HG02870 (cell line): Measurements from ENCODE around the gene DENND5B.
"Not testable (repeated sequence)": the region's sequence is repeated elsewhere in the genome, so short reads cannot be mapped to it uniquely, and the experiment has no call there.

Experiments
- ATAC-seq: cut with Tn5 transposase; IDR thresholded peaks from one replicate; pipeline ENCODE4 v1.9.1; 2021; ENCODE audit warnings: mild to moderate bottlenecking, moderate library complexity; ENCODE audit not compliant: unreplicated experiment

DENND5B gene

DNA sequence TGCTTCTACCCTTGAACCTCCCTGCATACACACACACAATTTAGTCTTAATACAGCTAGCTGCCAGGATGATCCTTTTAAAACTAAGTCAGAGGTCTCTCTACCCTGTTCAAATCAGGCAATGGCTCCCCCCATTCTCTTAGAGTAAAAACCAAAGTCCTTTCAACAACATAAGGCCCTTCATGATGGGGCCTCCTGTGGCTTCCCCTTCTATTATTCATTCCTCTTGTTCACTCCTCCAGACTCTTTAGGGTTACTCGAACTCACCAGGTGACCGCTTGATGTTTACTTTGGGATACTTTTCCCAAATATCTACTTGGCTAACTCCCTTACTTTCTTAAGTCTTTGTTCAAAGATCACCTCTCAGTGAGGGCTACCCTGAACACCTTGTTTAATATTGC lies 30.4 kb downstream of the DENND5B start:
- no peak for ATAC-seq

DNA sequence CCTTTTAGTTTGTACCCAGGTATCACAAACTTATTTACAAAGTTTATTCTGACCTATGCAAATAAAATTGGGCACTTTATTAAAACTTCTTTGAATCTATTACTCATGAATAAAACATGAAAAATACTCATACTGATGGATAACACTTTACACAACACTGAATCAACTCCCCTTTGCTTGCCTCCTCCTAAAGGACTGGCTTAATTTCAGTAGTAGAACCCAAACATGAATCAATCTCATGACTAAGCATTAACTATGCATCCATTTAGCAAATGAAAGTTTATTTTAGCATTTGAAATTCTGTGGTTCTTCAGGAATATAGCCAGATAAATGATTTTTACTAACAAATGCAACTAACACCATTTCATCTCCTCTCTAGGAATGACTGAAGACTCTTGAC lies 32.4 kb downstream of the DENND5B start:
- no peak for ATAC-seq

DNA sequence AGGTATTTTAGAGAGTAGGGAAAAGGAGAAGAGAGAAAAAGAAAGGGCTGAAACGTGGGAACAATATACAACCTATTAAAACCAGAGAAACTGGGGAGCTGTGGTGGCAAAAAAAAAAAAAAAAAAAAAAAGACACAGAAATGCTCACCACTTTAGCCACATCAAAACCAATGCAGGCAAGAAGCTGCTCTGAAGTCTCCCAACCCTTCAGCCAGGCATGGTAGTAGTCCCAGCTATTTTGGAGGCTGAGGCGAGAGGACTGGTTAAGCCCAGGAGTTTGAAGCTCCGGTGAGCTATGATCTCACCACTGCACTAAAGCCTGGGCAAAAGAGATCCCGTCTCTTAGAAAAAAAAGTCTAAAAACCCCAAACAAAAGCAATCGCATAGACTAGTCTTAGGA lies 33.2 kb downstream of the DENND5B start:
- ATAC-seq = no peak

DNA sequence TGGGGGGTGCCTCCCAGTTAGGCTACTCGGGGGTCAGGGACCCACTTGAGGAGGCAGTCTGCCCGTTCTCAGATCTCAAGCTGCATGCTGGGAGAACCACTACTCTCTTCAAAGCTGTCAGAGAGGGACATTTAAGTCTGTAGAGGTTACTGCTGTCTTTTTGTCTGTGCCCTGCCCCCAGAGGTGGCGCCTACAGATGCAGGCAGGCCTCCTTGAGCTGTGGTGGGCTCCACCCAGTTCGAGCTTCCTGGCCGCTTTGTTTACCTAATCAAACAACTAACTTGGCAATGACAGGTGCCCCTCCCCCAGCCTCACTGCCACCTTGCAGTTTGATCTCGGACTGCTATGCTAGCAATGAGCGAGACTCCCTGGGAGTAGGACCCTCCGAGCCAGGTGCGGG lies 35.5 kb downstream of the DENND5B start:
- ATAC-seq = not testable (repeated sequence)

DNA sequence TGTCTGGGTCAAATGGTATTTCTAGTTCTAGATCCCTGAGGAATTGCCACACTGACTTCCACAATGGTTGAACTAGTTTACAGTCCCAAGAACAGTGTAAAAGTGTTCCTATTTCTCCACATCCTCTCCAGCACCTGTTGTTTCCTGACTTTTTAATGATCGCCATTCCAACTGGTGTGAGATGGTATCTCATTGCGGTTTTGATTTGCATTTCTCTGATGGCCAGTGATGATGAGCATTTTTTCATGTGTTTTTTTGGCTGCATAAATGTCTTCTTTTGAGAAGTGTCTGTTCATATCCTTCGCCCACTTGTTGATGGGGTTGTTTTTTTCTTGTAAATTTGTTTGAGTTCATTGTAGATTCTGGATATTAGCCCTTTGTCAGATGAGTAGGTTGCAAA lies 40.3 kb downstream of the DENND5B start:
- not testable (repeated sequence) for ATAC-seq

DNA sequence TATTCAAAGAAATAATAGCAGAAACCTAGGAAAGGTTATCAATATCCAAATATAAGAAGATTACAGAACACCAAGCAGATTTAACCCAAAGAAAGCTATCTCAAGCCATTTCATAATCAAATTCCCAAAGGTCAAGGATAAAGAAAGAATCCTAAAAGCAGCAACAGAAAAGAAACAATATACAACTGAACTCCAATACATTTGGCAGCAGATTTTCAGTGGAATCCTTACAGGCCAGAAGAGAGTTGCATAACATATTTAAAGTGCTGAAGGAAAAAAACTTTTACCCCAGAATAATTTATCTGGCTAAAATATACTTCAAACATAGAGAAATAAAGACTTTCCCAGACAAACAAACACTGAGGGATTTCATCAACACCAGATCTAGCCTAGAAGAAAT lies 54.3 kb downstream of the DENND5B start:
- no peak for ATAC-seq

DNA sequence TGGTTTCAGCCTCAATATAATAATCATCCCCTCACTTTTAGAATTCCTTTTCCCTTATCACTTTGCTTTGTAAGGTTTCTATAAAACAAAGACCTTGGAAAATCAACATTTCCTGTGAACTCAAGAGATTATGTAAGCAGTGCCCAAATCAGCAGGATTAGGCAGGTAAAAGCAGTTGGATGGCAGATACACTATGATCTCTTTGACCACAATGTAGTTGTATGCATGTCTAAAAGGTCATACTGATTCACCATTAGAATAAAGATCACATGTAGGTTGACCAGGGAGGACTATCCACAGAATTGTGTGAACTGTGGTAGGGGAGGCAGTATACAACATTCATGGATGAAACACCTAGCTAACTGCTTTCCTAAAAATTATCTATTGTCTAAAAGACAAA lies 57.5 kb downstream of the DENND5B start:
- ATAC-seq = no peak

DNA sequence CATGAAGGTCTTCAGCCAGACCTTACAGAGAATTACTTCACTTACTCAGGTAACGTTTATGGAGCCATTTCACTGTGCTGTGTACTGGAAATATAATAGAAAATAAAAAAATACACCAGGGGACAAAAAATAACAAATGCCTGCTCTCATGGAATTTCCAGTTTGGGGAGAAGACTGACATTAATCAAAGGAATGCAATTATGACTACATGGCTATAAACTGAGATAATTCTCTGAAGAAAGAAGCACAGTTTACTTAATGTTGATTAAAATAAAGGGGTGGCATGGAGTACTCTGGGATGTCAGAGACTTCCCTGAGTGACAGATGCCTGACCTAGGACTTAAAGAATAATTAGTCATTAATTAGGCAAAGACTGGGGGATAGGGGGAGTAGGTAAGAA lies 59.0 kb downstream of the DENND5B start:
- ATAC-seq = no peak

DNA sequence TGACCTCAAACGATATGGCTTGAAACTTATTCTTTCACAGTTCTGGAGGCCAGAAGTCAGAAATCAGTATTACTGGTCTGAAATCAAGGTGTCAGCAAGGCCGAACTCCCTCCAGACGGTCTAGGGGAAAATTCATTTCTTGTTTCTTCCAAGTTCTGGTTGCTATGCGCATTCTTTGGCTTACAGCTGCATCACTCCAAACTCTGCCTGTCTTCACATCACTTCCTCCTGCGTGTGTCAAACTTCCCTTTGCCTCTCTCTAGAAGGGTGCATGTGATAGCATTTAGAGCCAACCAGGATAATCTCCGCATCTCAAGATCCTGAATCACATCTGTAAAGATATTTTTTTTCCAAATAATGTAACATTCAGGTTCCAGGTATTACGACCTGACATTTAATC lies 62.8 kb downstream of the DENND5B start:
- no peak for ATAC-seq

DNA sequence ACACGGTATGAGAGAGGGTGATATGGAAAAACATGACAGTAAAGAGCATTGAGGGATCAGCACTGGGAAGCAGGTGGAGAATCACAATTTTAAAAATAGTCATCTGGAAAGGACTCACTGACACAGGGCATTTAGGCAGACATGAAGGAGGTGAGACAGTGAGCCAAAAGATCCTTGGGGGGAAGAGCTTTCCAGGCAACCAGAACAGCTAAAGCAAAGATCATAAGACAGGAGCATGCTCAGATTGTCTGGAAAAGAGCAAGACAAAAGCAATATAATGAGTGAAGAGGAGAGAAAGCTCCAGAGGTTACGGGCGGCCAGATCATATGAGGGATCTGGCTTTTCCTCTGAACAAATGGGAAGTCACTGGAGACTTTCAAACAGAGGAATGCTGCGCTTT lies 63.9 kb downstream of the DENND5B start:
- no peak for ATAC-seq

DNA sequence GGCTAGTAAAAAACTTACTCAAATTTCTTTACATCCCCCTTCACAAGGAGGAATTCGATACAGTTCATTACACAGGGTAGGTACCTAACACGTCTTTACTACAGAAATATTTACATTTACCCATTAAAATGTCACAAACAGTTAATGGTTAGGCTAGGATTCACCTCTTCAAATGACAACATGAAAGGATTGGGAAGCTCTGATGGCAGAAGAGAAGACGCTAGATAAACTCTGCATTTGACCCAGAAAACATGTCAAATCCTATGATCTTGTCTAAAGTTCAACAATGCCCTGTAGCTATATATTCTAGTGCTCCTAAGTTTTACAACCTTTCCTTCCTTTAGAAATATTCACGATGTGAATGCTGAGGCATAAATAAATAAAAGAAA lies 64.8 kb downstream of the DENND5B start:
- ATAC-seq = no peak

DNA sequence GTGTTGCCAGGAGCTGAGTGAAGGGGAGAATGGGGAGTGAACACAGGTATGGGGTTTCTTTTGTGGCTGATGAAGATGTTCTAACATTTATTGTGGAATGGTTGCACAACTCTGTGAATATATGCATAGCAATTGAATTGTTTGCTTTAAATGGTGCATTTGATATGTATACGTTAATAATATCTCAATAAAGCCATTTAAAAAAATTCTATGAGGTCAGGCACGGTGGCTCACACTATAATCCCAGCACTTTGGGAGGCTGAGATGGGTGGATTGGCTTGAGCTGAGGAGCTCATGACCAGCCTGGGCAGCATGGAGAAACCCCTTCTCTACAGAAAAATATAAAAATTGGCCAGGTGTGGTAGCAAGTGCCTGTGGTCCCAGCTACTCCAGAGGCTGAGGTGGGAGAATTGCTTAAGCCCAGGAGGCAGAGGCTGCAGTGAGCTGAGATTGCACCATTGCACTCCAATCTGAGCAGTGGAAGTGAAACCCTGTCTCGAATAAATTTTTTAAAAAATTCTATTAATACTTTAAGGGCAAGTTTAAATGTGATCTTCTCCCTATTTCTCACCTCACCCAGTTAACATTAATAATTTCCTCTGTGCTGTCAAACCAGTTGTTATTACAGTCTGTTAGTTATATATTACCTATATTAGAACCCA lies 65.3 kb downstream of the DENND5B start:
- no peak for ATAC-seq

DNA sequence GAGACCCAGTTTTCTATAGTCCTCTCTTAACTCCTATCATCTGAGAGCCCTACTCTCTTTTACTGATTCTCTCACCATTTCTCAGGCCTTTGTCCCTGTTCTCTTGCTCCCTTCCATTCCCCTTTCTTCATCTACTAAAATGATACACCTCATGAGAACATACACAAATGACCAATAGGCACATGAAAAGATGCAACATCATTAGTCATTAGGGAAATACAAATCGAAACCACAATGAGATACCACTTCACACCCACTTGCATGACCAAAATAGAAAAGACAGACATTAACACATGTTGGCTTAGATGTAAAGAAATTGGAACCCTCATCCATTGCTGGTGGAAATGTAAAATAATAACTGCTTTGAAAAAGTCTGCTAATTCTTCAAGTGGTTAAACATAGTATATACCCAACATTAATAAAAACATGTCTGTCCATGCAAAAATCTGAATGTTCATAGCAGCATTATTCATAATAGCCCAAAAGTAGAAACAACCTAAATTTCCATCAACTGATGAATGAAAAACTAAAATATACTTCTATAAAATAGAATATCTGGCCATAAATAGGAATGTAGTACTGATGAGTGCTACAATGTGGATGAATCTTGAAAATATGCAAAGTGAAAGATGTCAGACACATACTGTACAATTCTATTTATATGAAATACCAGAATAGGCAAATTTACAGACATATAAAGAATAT lies 66.0 kb downstream of the DENND5B start:
- ATAC-seq = peak; percentile 92

DNA sequence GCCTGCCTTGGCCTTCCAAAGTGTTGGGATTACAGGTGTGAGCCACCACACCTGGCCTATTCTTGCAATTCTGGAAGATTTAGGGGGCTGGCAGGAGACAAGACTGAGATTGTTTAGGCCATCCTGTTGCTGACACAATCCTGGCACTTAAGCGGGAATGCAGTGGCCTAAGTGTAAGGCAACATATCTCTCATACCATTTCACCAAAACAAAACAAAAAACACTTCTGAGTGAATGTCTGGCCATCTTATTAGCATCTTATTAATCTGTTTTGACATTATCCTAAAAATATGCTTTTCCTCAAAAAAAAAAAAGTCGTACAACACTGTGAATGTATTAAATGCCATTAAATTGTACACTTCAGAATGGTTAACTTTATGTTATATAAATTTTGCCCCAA lies 67.6 kb downstream of the DENND5B start:
- ATAC-seq = no peak

DNA sequence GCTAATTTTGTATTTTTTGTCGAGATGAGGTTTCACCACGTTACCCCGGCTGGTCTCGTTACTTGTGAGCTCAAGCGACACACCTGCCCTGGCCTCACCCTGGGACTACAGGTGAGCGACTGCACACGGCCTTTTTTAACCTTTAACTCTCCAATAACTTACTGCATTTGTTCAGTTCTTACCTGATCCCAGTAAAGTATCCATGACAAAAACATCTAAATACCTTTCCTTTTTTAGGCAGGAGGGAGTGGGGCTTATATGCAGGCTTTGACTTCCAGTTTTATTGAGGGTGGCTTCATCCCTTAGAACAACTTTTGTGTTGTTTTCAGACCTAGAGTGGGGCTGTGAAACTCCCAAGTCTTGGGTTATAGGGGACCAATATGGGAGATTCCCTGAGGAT lies 68.3 kb downstream of the DENND5B start:
- no peak for ATAC-seq

DNA sequence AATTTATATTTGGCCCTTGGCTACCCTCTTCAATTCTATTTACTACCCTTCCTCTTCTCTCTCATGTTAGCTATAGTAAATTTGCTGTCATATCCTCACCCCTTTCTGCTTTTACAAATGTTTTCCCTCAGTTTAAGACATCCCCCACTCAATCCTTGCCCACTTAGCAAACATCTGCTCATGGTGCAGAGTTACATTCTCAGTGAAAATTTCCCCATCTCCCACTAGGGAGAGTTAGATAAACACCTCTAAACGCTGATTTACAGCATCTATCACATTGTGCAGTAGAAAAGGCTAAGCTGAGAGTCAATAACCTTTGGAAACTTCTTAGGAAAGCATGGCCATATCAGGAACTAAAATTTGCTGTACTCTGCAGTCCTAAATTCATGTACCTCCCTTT lies 69.0 kb downstream of the DENND5B start:
- ATAC-seq = no peak

DNA sequence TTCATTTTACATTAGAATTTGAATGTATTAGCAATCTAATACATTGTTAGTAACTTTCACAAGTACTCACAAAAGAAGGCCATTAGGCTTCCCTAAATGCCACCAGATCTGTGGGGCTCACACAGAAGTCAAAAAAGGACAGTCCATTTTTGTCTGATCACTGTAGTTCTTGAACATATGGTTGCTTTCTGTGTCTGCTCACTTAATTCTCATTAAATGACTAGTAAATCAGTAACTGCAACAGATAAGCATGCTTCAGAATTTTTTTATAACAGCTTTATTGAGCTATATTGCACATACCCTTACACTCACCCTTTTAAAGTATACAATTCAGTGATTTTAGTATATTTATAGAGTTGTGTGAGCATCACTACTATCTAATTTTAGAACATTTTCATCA lies 71.4 kb downstream of the DENND5B start:
- no peak for ATAC-seq

DNA sequence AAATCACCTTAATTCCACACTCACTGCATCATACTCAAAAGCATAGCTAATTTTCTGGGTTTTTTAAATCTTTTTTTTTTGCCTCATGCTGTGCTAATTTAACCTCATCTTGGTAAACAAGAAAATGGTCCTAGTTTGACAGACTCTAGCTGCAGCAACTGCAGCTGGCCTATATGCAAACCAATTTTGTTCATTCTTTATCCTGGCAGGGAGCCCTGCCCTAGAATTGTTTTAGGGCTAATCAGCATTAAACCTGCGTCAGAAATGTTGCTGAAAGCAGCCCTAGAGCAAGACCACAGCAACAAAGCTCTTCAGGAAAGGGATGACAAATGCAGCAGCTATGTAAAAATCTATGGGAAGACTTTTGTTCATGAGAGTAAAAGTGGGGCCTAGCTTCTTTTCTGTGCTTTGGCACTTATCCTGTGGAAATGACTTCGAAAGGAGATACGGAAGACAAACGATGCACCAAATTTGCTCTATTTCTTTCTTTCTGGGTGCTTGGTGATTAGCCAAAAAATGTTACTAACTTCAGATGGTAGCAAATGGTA lies 72.2 kb downstream of the DENND5B start:
- ATAC-seq = no peak

DNA sequence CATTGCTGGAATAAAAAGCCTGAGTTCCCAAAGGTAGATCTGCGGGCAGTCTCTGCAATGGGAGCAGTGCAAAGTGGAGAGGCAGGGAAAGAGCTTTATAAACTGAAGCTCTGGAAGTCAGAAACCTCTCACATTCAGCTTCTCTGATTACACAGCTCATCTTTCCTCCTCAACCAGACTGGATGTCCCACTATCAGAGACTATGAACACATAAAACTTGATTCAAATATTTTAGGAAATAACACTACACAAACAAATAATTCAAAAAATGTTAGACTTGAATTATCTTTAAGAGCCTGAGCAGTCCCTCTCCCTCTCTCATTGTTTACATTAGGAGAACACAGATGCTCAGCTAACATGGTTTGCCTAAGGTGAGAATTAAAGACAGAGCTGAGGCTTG lies 72.9 kb downstream of the DENND5B start:
- ATAC-seq = no peak

DNA sequence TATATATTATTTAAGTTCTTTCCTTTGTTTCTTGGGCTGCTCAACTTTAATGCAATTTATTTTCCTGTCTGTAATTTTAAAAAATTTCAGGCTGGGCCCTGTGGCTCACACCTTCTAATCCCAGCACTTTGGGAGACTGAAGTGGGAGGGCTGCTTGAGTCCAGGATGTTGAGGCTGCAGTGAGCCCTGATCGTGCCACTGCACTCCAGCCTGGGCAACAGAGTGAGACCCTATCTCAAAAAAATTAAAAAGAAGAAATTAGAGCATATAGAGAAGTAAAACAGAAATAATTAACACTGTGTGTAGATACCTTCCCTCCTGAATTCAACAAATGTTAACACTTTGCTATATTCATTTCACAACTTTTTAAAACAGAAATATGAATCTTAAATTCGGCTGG lies 74.2 kb downstream of the DENND5B start:
- ATAC-seq = no peak

DNA sequence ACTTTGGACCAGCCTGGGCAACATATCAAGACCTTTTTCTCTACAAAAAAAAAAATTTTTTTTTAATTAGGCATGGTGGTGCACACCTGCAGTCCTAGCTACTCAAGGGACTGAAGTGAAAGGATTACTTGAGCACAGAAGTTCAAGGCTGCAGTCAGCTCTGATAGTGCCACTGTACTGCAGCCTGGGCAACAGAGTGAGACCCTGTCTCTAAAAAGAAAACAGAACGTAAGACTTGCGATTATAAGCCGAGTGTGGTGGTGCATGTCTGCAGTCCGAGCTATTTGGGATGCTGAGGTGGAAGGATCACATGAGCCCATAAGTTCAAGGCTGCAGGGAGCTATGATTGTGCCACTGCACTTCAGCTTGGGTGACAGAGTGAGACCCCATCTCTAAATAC lies 76.0 kb downstream of the DENND5B start:
- ATAC-seq = no peak

DNA sequence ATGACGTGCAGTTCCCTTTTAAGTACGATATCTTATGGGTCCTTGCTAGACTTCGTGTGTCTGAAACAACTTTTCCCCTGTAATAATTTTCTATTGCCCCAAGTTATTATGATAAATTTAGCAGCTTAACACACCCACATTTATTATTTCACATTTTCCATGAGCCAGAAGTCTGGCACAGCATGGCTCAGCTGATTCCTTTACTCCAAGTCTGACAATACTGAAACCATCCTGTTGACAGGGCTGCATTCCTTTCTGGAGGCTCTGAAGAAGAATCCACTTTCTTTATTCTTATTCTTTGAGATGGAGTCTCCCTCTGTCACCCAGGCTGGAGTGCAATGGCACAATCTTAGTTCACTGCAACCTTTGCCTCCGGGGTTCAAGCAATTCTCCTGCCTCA lies 80.9 kb downstream of the DENND5B start:
- ATAC-seq = no peak
